GM23248 (cell line): Measurements from ENCODE around the gene SPACA5B. TPM values are rescaled to one million over a fixed set of nuclear protein-coding genes. Genes with fewer than 3 reads are reported as not detected.
"Not testable (repeated sequence)": the region's sequence is repeated elsewhere in the genome, so short reads cannot be mapped to it uniquely, and the experiment has no call there.

Source experiments
- DNase-seq: peaks from one replicate; pipeline ENCODE4 v3.0.0-alpha.2; 2015
- H2AFZ ChIP-seq: fragments of 200-600 bp; sonication (generic); 2 replicates; pipeline ENCODE4 v1.6.1; 2016; ENCODE audit warnings: antibody characterized with exemption
- H3F3A ChIP-seq: fragments of 200-600 bp; sonication (generic); 2 replicates; pipeline ENCODE4 v1.6.1; 2016; ENCODE audit warnings: mild to moderate bottlenecking, antibody characterized with exemption, mixed run types; ENCODE audit not compliant: insufficient read depth
- H3K27ac ChIP-seq: fragments of 200-600 bp; sonication (generic); 2 replicates; pipeline ENCODE4 v1.5.1; 2016; ENCODE audit warnings: mild to moderate bottlenecking
- H3K27me3 ChIP-seq: fragments of 200-600 bp; sonication (generic); replicated peaks from 2 replicates; pipeline ENCODE4 v1.6.1; 2016; ENCODE audit warnings: mild to moderate bottlenecking; ENCODE audit not compliant: insufficient read depth
- H3K36me3 ChIP-seq: fragments of 200-600 bp; sonication (generic); 2 replicates; pipeline ENCODE4 v1.6.1; 2016; ENCODE audit warnings: low read depth, mild to moderate bottlenecking
- H3K4me1 ChIP-seq: fragments of 200-600 bp; sonication (generic); 2 replicates; pipeline ENCODE4 v1.6.1; 2016; ENCODE audit warnings: mild to moderate bottlenecking; ENCODE audit not compliant: insufficient read depth
- H3K4me2 ChIP-seq: fragments of 200-600 bp; sonication (generic); one replicate; pipeline ENCODE4 v1.6.1; 2016; ENCODE audit warnings: mild to moderate bottlenecking; ENCODE audit not compliant: unreplicated experiment
- H3K4me3 ChIP-seq: fragments of 200-600 bp; sonication (generic); 2 replicates; pipeline ENCODE4 v1.5.1; 2016; ENCODE audit warnings: mild to moderate bottlenecking
- H3K79me2 ChIP-seq: fragments of 200-600 bp; sonication (generic); 2 replicates; pipeline ENCODE4 v1.6.1; 2016; ENCODE audit warnings: mild to moderate bottlenecking; ENCODE audit not compliant: insufficient read depth
- H3K9ac ChIP-seq: fragments of 200-600 bp; sonication (generic); 2 replicates; pipeline ENCODE4 v1.6.1; 2016; ENCODE audit warnings: mild to moderate bottlenecking
- H3K9me2 ChIP-seq: fragments of 200-600 bp; sonication (generic); 2 replicates; pipeline ENCODE4 v1.6.1; 2016; ENCODE audit warnings: mixed run types, mild to moderate bottlenecking, moderate library complexity; ENCODE audit not compliant: insufficient read depth
- H3K9me3 ChIP-seq: fragments of 200-600 bp; sonication (generic); one replicate; pipeline ENCODE4 v1.6.1; 2017; ENCODE audit warnings: low read depth
- H4K20me1 ChIP-seq: fragments of 200-600 bp; sonication (generic); 2 replicates; pipeline ENCODE4 v1.6.0; 2016; ENCODE audit not compliant: insufficient read depth
- EZH2 ChIP-seq: fragments of 200-600 bp; sonication (generic); IDR thresholded peaks from 2 replicates; pipeline ENCODE4 v1.6.1; 2018; ENCODE audit warnings: antibody characterized with exemption, mild to moderate bottlenecking; ENCODE audit not compliant: insufficient read depth, poor library complexity, severe bottlenecking
- EZH2phosphoT487 ChIP-seq: fragments of 200-600 bp; sonication (generic); IDR thresholded peaks from 2 replicates; pipeline ENCODE4 v1.6.1; 2018; ENCODE audit warnings: antibody characterized with exemption, moderate library complexity, mild to moderate bottlenecking, low read depth; ENCODE audit not compliant: insufficient read depth
- WGBS, 2 experiments: methylation state at CpG; one replicate each; pipeline ENCODE4 v1.1.6; 2015 to 2017; ENCODE audit warnings: low lambda C conversion rate in 2 of 2, low coverage in 1 of 2; ENCODE audit errors: missing lambda C conversion rate in 2 of 2; 5-methylcytosine and 5-hydroxymethylcytosine counted together
- in situ Hi-C: fragments of 300-500 bp; cut with MboI; formaldehyde crosslinking; loops from 2 replicates; pipeline ENCODE4 v1.15.0; 2020
- polyA plus RNA-seq: library from polyadenylated mRNA; unstranded; fragments of >200 nt; fragmentation: Nextera tagmentation; extraction: Ambion mirVana; gene quantifications from 2 replicates; pipeline ENCODE4 v1.2.1, GENCODE V29; 2016
- total RNA-seq: library from RNA; depleted of rRNA; stranded (reverse); fragments of >200 nt; shearing (Covaris generic); gene quantifications from 2 replicates; pipeline ENCODE4 v1.2.3, GENCODE V29; 2014

Gene SPACA5B
- total and polyA plus RNA-seq, 2 experiments from 2014 or later = not detected

GRCh38 chrX:48142697-48143096, 12.3 kb downstream of the SPACA5B start:
- H3K36me3 ChIP-seq, DNase-seq, H4K20me1 ChIP-seq, H3K4me3 ChIP-seq, H3K27ac ChIP-seq, H3K4me1 ChIP-seq, H2AFZ ChIP-seq, H3K9me3 ChIP-seq, H3K4me2 ChIP-seq, H3K27me3 ChIP-seq, H3K9me2 ChIP-seq, H3F3A ChIP-seq, H3K79me2 ChIP-seq, in situ Hi-C loops, H3K9ac ChIP-seq: not testable (repeated sequence)
- 60 to 91% methylated on average over 6 to 11 of the region's 11 CpGs for WGBS, 2 experiments

- TF ChIP-seq EZH2phosphoT487 (no peak), EZH2 (no peak)
- WGBS, 2 experiments = 50 to 68% methylated on average over 6 to 10 of the region's 10 CpGs
Observed at GRCh38 chrX:48153769-48154168, 23.3 kb downstream of the SPACA5B start.

GRCh38 chrX:48154796-48155195, 24.4 kb downstream of the SPACA5B start:
- TF ChIP-seq EZH2 (no peak), EZH2phosphoT487 (no peak)
- in situ Hi-C loops = no loop called here
- Histone ChIP-seq H3F3A (no peaks in the 10 kb centered on the region), H3K27me3 (no peaks in the 10 kb centered on the region), H3K79me2 (no peaks in the 10 kb centered on the region), H2AFZ (no peak overlapping the region), H3K9me2 (no peaks in the 10 kb centered on the region), H3K9ac (no peak overlapping the region), H3K4me1 (no peaks in the 10 kb centered on the region), H3K36me3 (no peaks in the 10 kb centered on the region), H3K4me3 (no peak overlapping the region), H4K20me1 (no peaks in the 10 kb centered on the region), H3K9me3 (no peaks in the 10 kb centered on the region), H3K27ac (no peak overlapping the region), H3K4me2 (no peak overlapping the region)
- 29 to 38% methylated on average over 2 of the region's 2 CpGs for WGBS, 2 experiments
- no peak for DNase-seq

More at GRCh38 chrX:48153769-48154168, 23.3 kb downstream of the SPACA5B start:
- H3K79me2 ChIP-seq = no peaks in the 10 kb centered on the region
- in situ Hi-C loops = no loop called here
- no peaks in the 10 kb centered on the region for H4K20me1 ChIP-seq
- no peaks in the 10 kb centered on the region for H3K4me1 ChIP-seq
- H3K27me3 ChIP-seq = no peaks in the 10 kb centered on the region
- no peak overlapping the region for H2AFZ ChIP-seq
- no peak overlapping the region for H3K9ac ChIP-seq
- no peaks in the 10 kb centered on the region for H3F3A ChIP-seq
- no peaks in the 10 kb centered on the region for H3K36me3 ChIP-seq
- H3K4me3 ChIP-seq = no peak overlapping the region
- no peaks in the 10 kb centered on the region for H3K9me3 ChIP-seq
- H3K9me2 ChIP-seq = no peaks in the 10 kb centered on the region
- H3K27ac ChIP-seq = no peak overlapping the region
- no peak overlapping the region for H3K4me2 ChIP-seq
- no peak for DNase-seq

- Histone ChIP-seq H3K9me3 (no peaks in the 10 kb centered on the region), H3K9ac (no peak overlapping the region), H4K20me1 (no peaks in the 10 kb centered on the region), H3K4me2 (no peak overlapping the region), H3K79me2 (no peaks in the 10 kb centered on the region), H3K36me3 (no peaks in the 10 kb centered on the region), H3K27ac (no peak overlapping the region), H3K4me3 (no peak overlapping the region), H3K4me1 (no peaks in the 10 kb centered on the region), H3K9me2 (no peaks in the 10 kb centered on the region), H3F3A (no peaks in the 10 kb centered on the region), H2AFZ (no peak overlapping the region), H3K27me3 (no peaks in the 10 kb centered on the region)
- WGBS, 2 experiments = 64 to 83% methylated on average over 4 to 12 of the region's 12 CpGs
- in situ Hi-C loops = no loop called here
- DNase-seq = no peak
- TF ChIP-seq EZH2phosphoT487 (no peak), EZH2 (no peak)
Observed at GRCh38 chrX:48156014-48156413, 25.6 kb downstream of the SPACA5B start.

GRCh38 chrX:48165241-48165640, 34.8 kb downstream of the SPACA5B start:
- no peak overlapping the region for H2AFZ ChIP-seq
- TF ChIP-seq EZH2 (no peak), EZH2phosphoT487 (no peak)
- H3K4me2 ChIP-seq = no peak overlapping the region
- H3K79me2 ChIP-seq = no peaks in the 10 kb centered on the region
- WGBS, 2 experiments = 40 to 62% methylated on average over 8 to 11 of the region's 12 CpGs
- no peaks in the 10 kb centered on the region for H3F3A ChIP-seq
- no peaks in the 10 kb centered on the region for H4K20me1 ChIP-seq
- H3K9me3 ChIP-seq = no peaks in the 10 kb centered on the region
- H3K36me3 ChIP-seq = no peaks in the 10 kb centered on the region
- no peaks in the 10 kb centered on the region for H3K4me1 ChIP-seq
- in situ Hi-C loops = no loop called here
- H3K27ac ChIP-seq = no peak overlapping the region
- H3K9ac ChIP-seq = no peak overlapping the region
- H3K4me3 ChIP-seq = no peak overlapping the region
- H3K9me2 ChIP-seq = no peaks in the 10 kb centered on the region
- no peak for DNase-seq
- H3K27me3 ChIP-seq = no peaks in the 10 kb centered on the region

GRCh38 chrX:48166322-48166721, 35.9 kb downstream of the SPACA5B start:
- H3K4me3 ChIP-seq, H3K79me2 ChIP-seq, H3F3A ChIP-seq, H3K27me3 ChIP-seq, H3K4me2 ChIP-seq, H3K9ac ChIP-seq, H3K27ac ChIP-seq, DNase-seq, H3K36me3 ChIP-seq, H3K4me1 ChIP-seq, H2AFZ ChIP-seq, H4K20me1 ChIP-seq, H3K9me3 ChIP-seq, in situ Hi-C loops, H3K9me2 ChIP-seq: not testable (repeated sequence)
- WGBS, 2 experiments = 51 to 70% methylated on average over 6 to 7 of the region's 7 CpGs
